Adipocyte (in vitro differentiated cells): ENCODE measurements around the gene RHOBTB1.
"Not testable (repeated sequence)": the region's sequence is repeated elsewhere in the genome, so short reads cannot be mapped to it uniquely, and the experiment has no call there.

Experiments
- DNase-seq: peaks from one replicate; pipeline ENCODE4 v3.0.0-alpha.2; 2015; ENCODE audit warnings: low read depth
- H3K27me3 ChIP-seq: replicated peaks from 2 replicates; pipeline ENCODE4 v1.7.0; 2013; ENCODE audit warnings: mild to moderate bottlenecking, low read length, moderate library complexity; ENCODE audit not compliant: control insufficient read depth, insufficient read depth
- H3K36me3 ChIP-seq: 2 replicates; pipeline ENCODE4 v1.7.0; 2013; ENCODE audit warnings: low read length, mild to moderate bottlenecking, moderate library complexity; ENCODE audit not compliant: control insufficient read depth, insufficient read depth, severe bottlenecking
- H3K4me1 ChIP-seq: 2 replicates; pipeline ENCODE4 v1.7.0; 2013; ENCODE audit warnings: mild to moderate bottlenecking, low read length, moderate library complexity; ENCODE audit not compliant: control insufficient read depth, insufficient read depth
- H3K4me3 ChIP-seq: 2 replicates; pipeline ENCODE4 v1.7.0; 2013; ENCODE audit warnings: mild to moderate bottlenecking, low read length, moderate library complexity
- H3K9ac ChIP-seq: 2 replicates; pipeline ENCODE4 v1.7.0; 2013; ENCODE audit warnings: mild to moderate bottlenecking, low read length, moderate library complexity
- H3K9me3 ChIP-seq: 2 replicates; pipeline ENCODE4 v1.7.0; 2013; ENCODE audit warnings: mild to moderate bottlenecking, low read length, moderate library complexity; ENCODE audit not compliant: control insufficient read depth

Gene RHOBTB1

GRCh38 chr10:60977161-60978122, 33.5 kb upstream of the RHOBTB1 start:
- no peaks in the 10 kb centered on the region for H3K4me1 ChIP-seq
- H3K27me3 ChIP-seq, result no peaks in the 10 kb centered on the region
- H3K4me3 ChIP-seq, result no peak overlapping the region
- no peak overlapping the region for H3K9ac ChIP-seq
- DNase-seq, result no peak
- H3K36me3 ChIP-seq, result no peaks in the 10 kb centered on the region
- H3K9me3 ChIP-seq, result no peaks in the 10 kb centered on the region

GRCh38 chr10:60976687-60977086, 32.7 kb upstream of the RHOBTB1 start:
- H3K36me3 ChIP-seq, result no peaks in the 10 kb centered on the region
- no peak for DNase-seq
- no peak overlapping the region for H3K9ac ChIP-seq
- no peaks in the 10 kb centered on the region for H3K4me1 ChIP-seq
- H3K27me3 ChIP-seq, result no peaks in the 10 kb centered on the region
- no peaks in the 10 kb centered on the region for H3K9me3 ChIP-seq
- H3K4me3 ChIP-seq, result no peak overlapping the region

- Histone ChIP-seq H3K27me3 (no peaks in the 10 kb centered on the region), H3K4me3 (no peak overlapping the region), H3K9ac (no peak overlapping the region), H3K4me1 (no peaks in the 10 kb centered on the region), H3K9me3 (no peaks in the 10 kb centered on the region), H3K36me3 (no peaks in the 10 kb centered on the region)
- no peak for DNase-seq
These were observed 31.7 kb upstream of the RHOBTB1 start for GRCh38 chr10:60975716-60976115.

- H3K36me3 ChIP-seq, result no peaks in the 10 kb centered on the region
- no peak overlapping the region for H3K9ac ChIP-seq
- no peaks in the 10 kb centered on the region for H3K9me3 ChIP-seq
- no peaks in the 10 kb centered on the region for H3K27me3 ChIP-seq
- DNase-seq, result no peak
- H3K4me1 ChIP-seq, result no peaks in the 10 kb centered on the region
- no peak overlapping the region for H3K4me3 ChIP-seq
These were observed 30.6 kb upstream of the RHOBTB1 start for GRCh38 chr10:60974463-60975149.

- DNase-seq, result no peak
- Histone ChIP-seq H3K27me3 (no peaks in the 10 kb centered on the region), H3K9me3 (no peaks in the 10 kb centered on the region), H3K4me3 (no peak overlapping the region), H3K36me3 (no peaks in the 10 kb centered on the region), H3K9ac (no peak overlapping the region), H3K4me1 (no peaks in the 10 kb centered on the region)
These were observed 29.1 kb upstream of the RHOBTB1 start for GRCh38 chr10:60973086-60973485.

- H3K4me1 ChIP-seq, H3K9ac ChIP-seq, H3K36me3 ChIP-seq, H3K9me3 ChIP-seq, H3K27me3 ChIP-seq, H3K4me3 ChIP-seq, DNase-seq: not testable (repeated sequence)
These were observed 28.2 kb upstream of the RHOBTB1 start for GRCh38 chr10:60972181-60972580.

- no peaks in the 10 kb centered on the region for H3K36me3 ChIP-seq
- no peaks in the 10 kb centered on the region for H3K9me3 ChIP-seq
- H3K4me3 ChIP-seq, result no peak overlapping the region
- H3K9ac ChIP-seq, result no peak overlapping the region
- no peak for DNase-seq
- H3K27me3 ChIP-seq, result no peaks in the 10 kb centered on the region
- H3K4me1 ChIP-seq, result no peaks in the 10 kb centered on the region
These were observed 26.5 kb upstream of the RHOBTB1 start for GRCh38 chr10:60970526-60970925.

- H3K4me1 ChIP-seq, result peaks cover 20% of the 10 kb centered on the region
- H3K36me3 ChIP-seq, result no peaks in the 10 kb centered on the region
- no peaks in the 10 kb centered on the region for H3K9me3 ChIP-seq
- H3K27me3 ChIP-seq, result no peaks in the 10 kb centered on the region
- H3K9ac ChIP-seq, result no peak overlapping the region
- no peak overlapping the region for H3K4me3 ChIP-seq
- no peak for DNase-seq
These were observed 24.5 kb upstream of the RHOBTB1 start for GRCh38 chr10:60968504-60968903.

GRCh38 chr10:60967854-60968484, 24.0 kb upstream of the RHOBTB1 start:
- no peak overlapping the region for H3K9ac ChIP-seq
- H3K36me3 ChIP-seq, result no peaks in the 10 kb centered on the region

GRCh38 chr10:60967260-60967659, 23.3 kb upstream of the RHOBTB1 start:
- Histone ChIP-seq H3K4me3 (no peak overlapping the region), H3K9ac (no peak overlapping the region), H3K4me1 (peaks cover 21% of the 10 kb centered on the region), H3K27me3 (no peaks in the 10 kb centered on the region), H3K36me3 (no peaks in the 10 kb centered on the region), H3K9me3 (no peaks in the 10 kb centered on the region)
- DNase-seq, result no peak

More at GRCh38 chr10:60967854-60968484, 24.0 kb upstream of the RHOBTB1 start:
- Histone ChIP-seq H3K4me1 (peaks cover 21% of the 10 kb centered on the region), H3K4me3 (no peak overlapping the region), H3K9me3 (no peaks in the 10 kb centered on the region), H3K27me3 (no peaks in the 10 kb centered on the region)
- no peak for DNase-seq

GRCh38 chr10:60965696-60966095, 21.7 kb upstream of the RHOBTB1 start:
- H3K36me3 ChIP-seq, result no peaks in the 10 kb centered on the region
- no peaks in the 10 kb centered on the region for H3K9me3 ChIP-seq
- DNase-seq, result no peak
- H3K4me3 ChIP-seq, result no peak overlapping the region
- peaks cover 21% of the 10 kb centered on the region for H3K4me1 ChIP-seq
- H3K27me3 ChIP-seq, result no peaks in the 10 kb centered on the region
- no peak overlapping the region for H3K9ac ChIP-seq
